ENCODE measurements around the gene CASP2.

CASP2 gene

GRCh38 chr7:143295870-143296269, 7.7 kb downstream of the CASP2 start:
- DNase-seq: no peak

- no peak for DNase-seq
Observed at GRCh38 chr7:143296686-143297085, 8.5 kb downstream of the CASP2 start.

GRCh38 chr7:143299346-143299745, 11.2 kb downstream of the CASP2 start:
- DNase-seq: no peak

GRCh38 chr7:143299840-143300239, 11.7 kb downstream of the CASP2 start:
- DNase-seq: peak in 9 of 51 donors; percentile 4 to 38 (median 19)

GRCh38 chr7:143300959-143301935, 13.1 kb downstream of the CASP2 start:
- no peak for DNase-seq

- no peak for DNase-seq
Observed at GRCh38 chr7:143303733-143304132, 15.6 kb downstream of the CASP2 start.

GRCh38 chr7:143304938-143305337, 16.8 kb downstream of the CASP2 start:
- DNase-seq: no peak

GRCh38 chr7:143305423-143306070, 17.4 kb downstream of the CASP2 start:
- DNase-seq: peak in 38 of 51 donors; percentile 2 to 80 (median 35)

GRCh38 chr7:143308632-143309031, 20.5 kb downstream of the CASP2 start:
- no peak for DNase-seq

GRCh38 chr7:143314127-143314526, 26.0 kb downstream of the CASP2 start:
- no peak for DNase-seq

- DNase-seq: no peak
Observed at GRCh38 chr7:143315776-143316175, 27.6 kb downstream of the CASP2 start, which contains the start of gene CLCN1. CLCN1 (plus strand) TSS chr7:143316111; CDS start chr7:143316213, 102 bp downstream.

- DNase-seq: peak in 2 of 51 donors; percentile 4 to 21
Observed at GRCh38 chr7:143316492-143316891, 28.3 kb downstream of the CASP2 start.

GRCh38 chr7:143318661-143319060, 30.5 kb downstream of the CASP2 start:
- no peak for DNase-seq

- no peak for DNase-seq
Observed at GRCh38 chr7:143320620-143321019, 32.5 kb downstream of the CASP2 start.

GRCh38 chr7:143321242-143321641, 33.1 kb downstream of the CASP2 start:
- no peak for DNase-seq

GRCh38 chr7:143321734-143322133, 33.6 kb downstream of the CASP2 start:
- peak in 10 of 51 donors; percentile 7 to 37 (median 10) for DNase-seq

GRCh38 chr7:143322760-143323633, 34.8 kb downstream of the CASP2 start:
- DNase-seq: no peak

- no peak for DNase-seq
Observed at GRCh38 chr7:143323653-143324052, 35.5 kb downstream of the CASP2 start.

GRCh38 chr7:143325240-143325639, 37.1 kb downstream of the CASP2 start:
- DNase-seq: no peak

- DNase-seq: no peak
Observed at GRCh38 chr7:143327903-143328302, 39.8 kb downstream of the CASP2 start.

- no peak for DNase-seq
Observed at GRCh38 chr7:143329471-143330170, 41.5 kb downstream of the CASP2 start.

Measured in hypothalamus (tissue), 51 donors.